K562 (cell line): Measurements from ENCODE around the gene B3GAT2.

Source experiments
- CTCF ChIP-seq, 3 experiments: IDR thresholded peaks in 2 of 3; conservative IDR thresholded peaks in 1 of 3; 2 replicates each; pipeline ENCODE4 v1.5.1; 2011 to 2012; ENCODE audit warnings: low read length in 3 of 3, mild to moderate bottlenecking in 3 of 3, control low read depth in 2 of 3, improper control_type of control experiment in 1 of 3, inconsistent platforms in 1 of 3, low read depth in 1 of 3, mixed read lengths in 1 of 3, moderate library complexity in 1 of 3; ENCODE audit not compliant: insufficient read depth in 2 of 3
- MAX ChIP-seq: sonication (generic); formaldehyde crosslinking; IDR thresholded peaks from 2 replicates; pipeline ENCODE4 v1.9.0; 2022; ENCODE audit warnings: mild to moderate bottlenecking, missing genetic modification reagents
- NCOA1 ChIP-seq: fragments of 450-650 bp; IDR thresholded peaks from 2 replicates; pipeline ENCODE4 v1.6.1; 2016; ENCODE audit warnings: low read depth
- NCOA6 ChIP-seq: fragments of 450-650 bp; IDR thresholded peaks from 2 replicates; pipeline ENCODE4 v1.6.1; 2017; ENCODE audit warnings: mild to moderate bottlenecking
- RBFOX2 ChIP-seq: fragments of 200-400 bp; formaldehyde crosslinking; IDR thresholded peaks from 2 replicates; pipeline ENCODE4 v1.6.1; 2017; ENCODE audit warnings: low read depth, mild to moderate bottlenecking, low read length, moderate library complexity
- RHOXF2B ChIP-seq: fragments of 250-450 bp; sonication (Bioruptor Pico); conservative IDR thresholded peaks from 2 replicates; pipeline ENCODE4 v1.5.1; 2021
- SMAD1 ChIP-seq: fragments of 150-350 bp; IDR thresholded peaks from 2 replicates; pipeline ENCODE4 v1.6.1; 2014; ENCODE audit warnings: low read length, low read depth; ENCODE audit not compliant: partially characterized antibody
- SMARCB1 ChIP-seq: IDR thresholded peaks from 2 replicates; pipeline ENCODE4 v1.6.1; 2011; ENCODE audit warnings: improper control_type of control experiment, low read depth; ENCODE audit not compliant: insufficient read length
- ZNF407 ChIP-seq: fragments of 450-650 bp; IDR thresholded peaks from 2 replicates; pipeline ENCODE4 v1.6.1; 2016; ENCODE audit warnings: low read depth

GRCh38 chr6:70811788-70812187 lies 145.1 kb downstream of the B3GAT2 start:
- no peak for TF ChIP-seq SMAD1
- TF ChIP-seq ZNF407 = no peak
- no peak for TF ChIP-seq NCOA1
- no peak for TF ChIP-seq CTCF (IDR thresholded peaks at IDR 0.05 in 2 of 3, conservative IDR thresholded peaks at IDR 0.05 in 1 of 3; ENCODE audit: insufficient read depth in 2 of 3, low read depth in 1 of 3, low read length in 3 of 3)
- TF ChIP-seq RBFOX2 = no peak
- TF ChIP-seq SMARCB1 = no peak
- TF ChIP-seq RHOXF2B = no peak
- no peak for TF ChIP-seq MAX
- no peak for TF ChIP-seq NCOA6
